Astrocyte of the cerebellum (primary cell): ENCODE data around the gene KRT36.

Experiments used
- DNase-seq: peaks from one replicate; pipeline ENCODE4 v3.0.0-alpha.2; 2011; ENCODE audit warnings: low read depth
- H3K4me3 ChIP-seq: 2 replicates; pipeline ENCODE4 v1.5.1; 2011; ENCODE audit warnings: mild to moderate bottlenecking, low read depth, low read length, moderate library complexity
- in situ Hi-C: cut with HindIII; loops from 2 replicates; pipeline ENCODE4 v1.10.0; 2017; ENCODE audit warnings: low sequenced_read_pairs
- TF ChIP-seq, protein P1 (sequence below): IDR thresholded peaks from 2 replicates; pipeline ENCODE4 v1.5.1; 2012; ENCODE audit warnings: low read length, low read depth, moderate library complexity, mild to moderate bottlenecking; ENCODE audit errors: missing control alignments

KRT36 gene

DNA sequence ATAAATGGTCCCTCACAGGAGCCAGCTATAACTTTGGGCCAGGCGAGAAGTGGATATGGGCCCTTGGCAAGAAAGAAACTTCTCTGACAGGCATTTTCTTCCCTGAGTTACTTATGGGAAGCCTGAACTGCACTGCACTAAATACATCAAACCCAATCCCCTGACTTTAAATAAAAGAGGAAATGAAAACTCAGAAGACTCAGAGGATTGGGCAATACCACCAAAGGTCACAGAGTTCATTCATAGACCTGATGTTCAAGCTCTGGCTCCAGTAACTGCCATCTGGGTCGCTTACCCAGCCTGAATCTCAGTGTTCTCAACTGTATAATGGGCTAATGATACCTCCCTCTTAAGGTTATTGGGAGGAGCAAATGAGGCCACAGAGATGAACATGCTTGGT lies 9.6 kb downstream of the KRT36 start:
- DNase-seq: no peak
- no peak overlapping the region for H3K4me3 ChIP-seq
- TF ChIP-seq, protein P1, sequence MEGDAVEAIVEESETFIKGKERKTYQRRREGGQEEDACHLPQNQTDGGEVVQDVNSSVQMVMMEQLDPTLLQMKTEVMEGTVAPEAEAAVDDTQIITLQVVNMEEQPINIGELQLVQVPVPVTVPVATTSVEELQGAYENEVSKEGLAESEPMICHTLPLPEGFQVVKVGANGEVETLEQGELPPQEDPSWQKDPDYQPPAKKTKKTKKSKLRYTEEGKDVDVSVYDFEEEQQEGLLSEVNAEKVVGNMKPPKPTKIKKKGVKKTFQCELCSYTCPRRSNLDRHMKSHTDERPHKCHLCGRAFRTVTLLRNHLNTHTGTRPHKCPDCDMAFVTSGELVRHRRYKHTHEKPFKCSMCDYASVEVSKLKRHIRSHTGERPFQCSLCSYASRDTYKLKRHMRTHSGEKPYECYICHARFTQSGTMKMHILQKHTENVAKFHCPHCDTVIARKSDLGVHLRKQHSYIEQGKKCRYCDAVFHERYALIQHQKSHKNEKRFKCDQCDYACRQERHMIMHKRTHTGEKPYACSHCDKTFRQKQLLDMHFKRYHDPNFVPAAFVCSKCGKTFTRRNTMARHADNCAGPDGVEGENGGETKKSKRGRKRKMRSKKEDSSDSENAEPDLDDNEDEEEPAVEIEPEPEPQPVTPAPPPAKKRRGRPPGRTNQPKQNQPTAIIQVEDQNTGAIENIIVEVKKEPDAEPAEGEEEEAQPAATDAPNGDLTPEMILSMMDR: no peak
- in situ Hi-C loops: no loop called here

DNA sequence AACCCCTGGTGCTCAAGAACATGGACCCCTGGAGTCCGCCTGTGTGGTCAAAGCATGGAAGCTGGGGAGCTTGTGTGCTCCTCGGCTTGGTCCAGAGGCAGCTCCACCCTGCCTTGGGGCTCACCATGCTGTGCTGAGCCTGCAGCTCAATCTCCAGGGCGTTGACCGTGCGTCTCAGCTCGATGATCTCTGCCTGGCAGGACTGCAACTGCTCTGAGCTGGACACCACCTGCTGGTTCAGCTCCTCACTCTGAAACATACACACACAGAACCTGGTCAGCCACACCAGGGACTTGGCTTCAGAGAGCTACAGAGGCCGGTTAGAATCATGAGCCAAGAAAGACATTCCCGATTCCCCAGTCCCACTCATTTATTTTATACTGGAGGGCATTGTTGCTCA lies 11.5 kb downstream of the KRT36 start:
- in situ Hi-C loops: no loop called here
- no peak overlapping the region for H3K4me3 ChIP-seq
- no peak for DNase-seq
- TF ChIP-seq, protein P1: no peak

DNA sequence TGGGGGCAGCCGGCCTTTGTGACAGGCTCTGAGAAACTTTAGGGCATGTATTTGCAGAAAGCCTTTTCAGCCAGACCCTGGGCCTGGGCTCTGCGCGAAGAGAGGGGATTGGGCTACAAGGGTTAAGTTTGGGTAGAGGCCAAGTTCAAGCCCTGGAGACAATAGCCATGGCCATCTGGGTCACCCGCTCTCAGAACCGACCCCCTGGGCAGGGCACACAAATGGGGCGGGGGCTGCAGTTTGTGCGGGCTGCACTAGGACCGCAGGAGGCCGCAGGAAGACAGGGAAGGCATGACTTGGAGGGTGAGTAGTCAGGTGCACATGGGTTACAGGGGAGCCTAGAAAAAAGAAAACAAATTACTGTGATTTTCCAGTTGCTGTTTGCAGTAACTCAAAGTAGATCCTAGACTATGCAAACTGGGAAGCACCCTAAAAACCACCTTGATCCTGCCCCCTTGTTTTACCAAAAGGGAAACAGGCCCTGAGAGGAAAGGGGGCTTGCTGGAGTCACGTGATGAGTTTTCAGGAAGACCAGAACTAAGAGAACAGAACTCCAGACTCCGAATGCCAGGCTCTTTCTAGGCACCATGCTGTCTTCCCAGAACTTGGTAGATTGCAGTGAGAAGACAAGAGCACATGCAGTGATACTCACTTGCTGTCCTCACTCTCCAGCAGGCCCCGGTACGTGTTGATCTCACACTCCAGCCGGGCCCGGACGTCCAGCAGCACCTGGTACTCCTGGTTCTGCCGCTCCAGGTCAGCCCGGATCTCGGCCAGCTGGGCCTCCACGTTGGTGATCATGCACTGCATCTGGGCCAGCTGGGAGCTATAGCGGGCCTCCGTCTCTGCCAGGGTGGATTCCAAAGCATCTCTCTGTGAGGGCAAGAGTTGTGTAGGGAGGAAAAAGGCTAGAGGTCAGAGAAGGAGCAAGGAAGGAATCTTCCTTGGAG lies 12.6 kb downstream of the KRT36 start:
- TF ChIP-seq, protein P1: no peak
- in situ Hi-C loops: no loop called here
- no peak for DNase-seq
- H3K4me3 ChIP-seq: no peak overlapping the region

DNA sequence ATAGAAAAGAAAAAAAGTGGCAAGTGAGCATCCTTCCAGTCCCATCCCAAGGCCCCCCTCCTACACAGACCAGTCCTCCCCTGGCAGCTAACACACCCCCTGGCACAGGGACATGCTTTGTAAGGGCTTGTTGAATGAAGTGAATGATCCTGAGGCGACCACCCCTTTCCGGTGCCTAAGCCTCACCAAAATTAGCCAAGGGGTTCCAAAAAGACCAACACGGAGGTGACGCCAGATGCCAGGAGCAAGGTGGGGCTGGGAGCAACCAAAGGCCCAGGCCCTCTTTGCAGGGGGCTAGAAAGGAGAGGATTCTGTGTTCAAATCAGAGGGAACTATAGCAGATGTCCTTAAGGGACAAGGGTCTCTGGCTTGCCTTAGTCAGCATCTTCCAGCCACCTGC lies 14.3 kb downstream of the KRT36 start:
- in situ Hi-C loops: no loop called here
- DNase-seq: no peak
- H3K4me3 ChIP-seq: no peak overlapping the region
- TF ChIP-seq, protein P1: no peak

DNA sequence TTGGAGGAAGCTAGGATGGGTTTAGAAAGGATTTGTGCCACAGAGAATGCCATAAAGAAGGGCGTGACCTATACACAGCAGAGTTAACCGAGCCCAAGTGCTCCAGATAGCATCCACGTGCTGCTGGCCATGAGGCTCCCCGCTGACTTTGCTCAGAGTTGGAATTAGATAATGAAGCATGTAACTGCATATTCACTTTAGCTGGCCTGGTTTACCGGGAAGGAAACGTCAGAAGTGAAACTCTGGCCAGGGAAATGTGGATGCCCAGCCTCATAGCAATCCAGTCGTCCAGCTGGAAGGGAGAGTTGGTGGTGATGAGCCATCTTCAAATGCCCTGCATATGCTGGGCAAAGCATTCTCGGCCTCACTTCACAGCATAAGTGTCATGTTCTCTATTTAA lies 14.8 kb downstream of the KRT36 start:
- in situ Hi-C loops: no loop called here
- DNase-seq: peak; percentile 12
- no peak overlapping the region for H3K4me3 ChIP-seq
- TF ChIP-seq, protein P1: no peak

DNA sequence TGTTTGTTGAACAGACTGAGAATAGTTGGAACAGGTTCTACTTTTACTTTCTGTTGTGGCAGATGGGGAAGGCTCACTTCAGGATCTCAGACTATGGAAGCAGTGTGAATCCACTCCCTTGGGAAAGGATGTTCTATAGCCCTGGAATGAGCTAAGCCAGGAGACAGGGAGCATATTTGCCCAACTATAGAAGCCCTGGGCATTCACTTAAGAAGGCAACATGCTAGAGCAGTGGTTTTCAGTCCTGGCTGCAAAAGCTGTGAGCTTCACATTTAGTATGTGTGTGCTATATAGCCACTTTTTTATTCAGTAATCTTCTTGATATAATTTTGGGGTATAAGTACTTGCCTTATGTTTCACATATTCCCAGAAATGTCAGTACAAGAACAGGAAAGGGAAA lies 21.4 kb downstream of the KRT36 start:
- TF ChIP-seq, protein P1: no peak
- H3K4me3 ChIP-seq: no peak overlapping the region
- DNase-seq: no peak
- in situ Hi-C loops: no loop called here
